ENCODE data around the gene SKI.
A peak's percentile ranks its signal among the peaks of the same experiment; 100 is the strongest.

SKI gene

GRCh38 chr1:2286923-2287322, 58.8 kb downstream of the SKI start:
- no peak overlapping the region for H3K4me3 Mint-ChIP-seq
- H3K9me3 Mint-ChIP-seq, result no peaks in the 10 kb centered on the region
- H3K4me1 Mint-ChIP-seq, result peaks cover 22% of the 10 kb centered on the region
- H3K36me3 Mint-ChIP-seq (ENCODE audit: low read depth), result peaks cover 5% of the 10 kb centered on the region
- H3K27me3 Mint-ChIP-seq (ENCODE audit: low read depth), result no peaks in the 10 kb centered on the region
- H3K27ac Mint-ChIP-seq, result peak overlapping the region in 2 of 3 experiments; percentile 9 to 60
- TF ChIP-seq CTCF (IDR thresholded peaks at IDR 0.05; ENCODE audit: unreplicated experiment in 3 of 3), result no peak

DNA sequence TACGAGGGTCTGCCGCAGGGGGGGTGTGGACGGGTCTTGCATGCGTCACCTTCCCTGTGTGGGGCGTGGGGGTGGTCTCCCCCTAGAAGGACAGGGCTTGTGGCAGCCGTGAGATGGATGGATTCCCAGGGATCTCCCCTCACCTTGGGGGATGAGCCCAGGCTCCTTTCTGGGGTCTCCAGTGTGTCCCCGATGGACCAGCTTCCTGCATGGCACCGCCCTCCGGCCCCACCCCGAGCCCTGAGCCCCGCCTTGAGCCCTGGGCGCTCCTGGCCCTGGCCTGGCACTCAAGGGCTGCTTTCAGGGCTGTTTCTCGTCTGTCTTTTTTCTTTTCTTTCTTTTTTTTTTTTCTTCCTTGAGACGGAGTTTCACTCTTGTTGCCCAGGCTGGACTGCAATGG, 59.5 kb downstream of the SKI start:
- H3K4me3 Mint-ChIP-seq, result no peak overlapping the region
- H3K27me3 Mint-ChIP-seq (ENCODE audit: low read depth), result no peaks in the 10 kb centered on the region

DNA sequence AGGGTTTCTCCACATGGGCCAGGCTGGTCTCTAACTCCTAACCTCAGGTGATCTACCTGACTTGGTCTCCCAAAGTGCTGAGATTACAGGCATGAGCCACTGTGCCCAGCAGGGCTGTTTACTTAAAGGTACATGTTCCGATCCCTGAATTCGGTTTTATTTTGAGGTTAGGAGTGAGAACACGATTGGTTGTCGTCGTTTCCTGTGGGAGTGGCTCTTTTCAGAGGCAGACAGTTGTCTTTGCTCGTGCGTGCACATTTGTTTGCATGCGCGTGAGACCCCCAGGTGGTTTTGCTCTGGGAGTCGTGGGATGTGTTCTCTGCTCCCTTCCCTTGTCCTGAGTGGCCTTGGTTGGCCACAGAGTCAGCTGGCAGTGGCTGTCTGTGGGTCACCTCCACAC, 60.2 kb downstream of the SKI start:
- Mint-ChIP-seq H3K36me3 (ENCODE audit: low read depth) (peaks cover 5% of the 10 kb centered on the region), H3K4me1 (peaks cover 24% of the 10 kb centered on the region), H3K9me3 (no peaks in the 10 kb centered on the region), H3K4me3 (no peak overlapping the region), H3K27me3 (ENCODE audit: low read depth) (no peaks in the 10 kb centered on the region), H3K27ac (no peak overlapping the region)
- TF ChIP-seq CTCF (IDR thresholded peaks at IDR 0.05; ENCODE audit: unreplicated experiment in 3 of 3), result no peak

More for the DNA sequence above, 59.5 kb downstream of the SKI start:
- no peak for TF ChIP-seq CTCF (IDR thresholded peaks at IDR 0.05; ENCODE audit: unreplicated experiment in 3 of 3)
- peaks cover 22% of the 10 kb centered on the region for H3K4me1 Mint-ChIP-seq
- H3K9me3 Mint-ChIP-seq, result no peaks in the 10 kb centered on the region
- H3K36me3 Mint-ChIP-seq (ENCODE audit: low read depth), result peaks cover 5% of the 10 kb centered on the region
- peak overlapping the region in 1 of 3 experiments; percentile 39 for H3K27ac Mint-ChIP-seq

- no peak for TF ChIP-seq CTCF (IDR thresholded peaks at IDR 0.05; ENCODE audit: unreplicated experiment in 3 of 3)
- Mint-ChIP-seq H3K27me3 (ENCODE audit: low read depth) (no peaks in the 10 kb centered on the region), H3K9me3 (no peaks in the 10 kb centered on the region), H3K27ac (no peak overlapping the region), H3K4me1 (peaks cover 31% of the 10 kb centered on the region), H3K36me3 (ENCODE audit: low read depth) (peaks cover 5% of the 10 kb centered on the region), H3K4me3 (no peak overlapping the region)
These were observed 60.9 kb downstream of the SKI start for GRCh38 chr1:2288816-2289536.

DNA sequence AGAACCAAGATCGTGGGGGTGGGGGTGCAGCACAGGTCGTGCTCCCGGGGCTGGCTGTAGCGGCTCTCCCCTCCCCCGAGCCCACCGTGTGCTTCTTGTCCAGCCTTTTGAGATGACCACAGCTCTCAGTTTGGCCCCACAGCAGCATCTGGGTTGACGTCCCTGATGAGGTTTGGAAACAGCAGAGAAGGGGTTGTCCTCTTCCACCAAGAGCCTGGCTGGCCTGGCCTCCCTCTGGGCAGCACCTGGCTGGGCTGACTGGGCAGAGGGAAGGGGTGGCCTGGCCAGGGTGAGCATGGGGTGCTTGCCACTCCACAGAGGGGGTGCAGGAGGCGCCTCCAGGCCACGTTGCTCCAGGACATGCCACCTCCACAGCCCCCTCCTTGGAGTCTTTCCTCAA, 61.5 kb downstream of the SKI start:
- Mint-ChIP-seq H3K27me3 (ENCODE audit: low read depth) (no peaks in the 10 kb centered on the region), H3K4me1 (peaks cover 32% of the 10 kb centered on the region), H3K4me3 (no peak overlapping the region), H3K27ac (peak overlapping the region in 1 of 3 experiments; percentile 85), H3K9me3 (no peaks in the 10 kb centered on the region), H3K36me3 (ENCODE audit: low read depth) (peaks cover 5% of the 10 kb centered on the region)
- no peak for TF ChIP-seq CTCF (IDR thresholded peaks at IDR 0.05; ENCODE audit: unreplicated experiment in 3 of 3)

GRCh38 chr1:2290171-2290578, 62.1 kb downstream of the SKI start:
- Mint-ChIP-seq H3K9me3 (no peaks in the 10 kb centered on the region), H3K27ac (peak overlapping the region in 1 of 3 experiments; percentile 85), H3K27me3 (ENCODE audit: low read depth) (no peaks in the 10 kb centered on the region), H3K36me3 (ENCODE audit: low read depth) (peaks cover 5% of the 10 kb centered on the region), H3K4me3 (no peak overlapping the region), H3K4me1 (peaks cover 32% of the 10 kb centered on the region)
- no peak for TF ChIP-seq CTCF (IDR thresholded peaks at IDR 0.05; ENCODE audit: unreplicated experiment in 3 of 3)

All from nephron (organoid).